Middle frontal gyrus (tissue), 1 donor: ENCODE data around the gene CDHR5.

Source experiments
- DNase-seq: peaks from one replicate; pipeline ENCODE4 v3.0.0-alpha.2; 2015; ENCODE audit warnings: low spot score; ENCODE audit errors: extremely low spot score

Gene CDHR5

DNA sequence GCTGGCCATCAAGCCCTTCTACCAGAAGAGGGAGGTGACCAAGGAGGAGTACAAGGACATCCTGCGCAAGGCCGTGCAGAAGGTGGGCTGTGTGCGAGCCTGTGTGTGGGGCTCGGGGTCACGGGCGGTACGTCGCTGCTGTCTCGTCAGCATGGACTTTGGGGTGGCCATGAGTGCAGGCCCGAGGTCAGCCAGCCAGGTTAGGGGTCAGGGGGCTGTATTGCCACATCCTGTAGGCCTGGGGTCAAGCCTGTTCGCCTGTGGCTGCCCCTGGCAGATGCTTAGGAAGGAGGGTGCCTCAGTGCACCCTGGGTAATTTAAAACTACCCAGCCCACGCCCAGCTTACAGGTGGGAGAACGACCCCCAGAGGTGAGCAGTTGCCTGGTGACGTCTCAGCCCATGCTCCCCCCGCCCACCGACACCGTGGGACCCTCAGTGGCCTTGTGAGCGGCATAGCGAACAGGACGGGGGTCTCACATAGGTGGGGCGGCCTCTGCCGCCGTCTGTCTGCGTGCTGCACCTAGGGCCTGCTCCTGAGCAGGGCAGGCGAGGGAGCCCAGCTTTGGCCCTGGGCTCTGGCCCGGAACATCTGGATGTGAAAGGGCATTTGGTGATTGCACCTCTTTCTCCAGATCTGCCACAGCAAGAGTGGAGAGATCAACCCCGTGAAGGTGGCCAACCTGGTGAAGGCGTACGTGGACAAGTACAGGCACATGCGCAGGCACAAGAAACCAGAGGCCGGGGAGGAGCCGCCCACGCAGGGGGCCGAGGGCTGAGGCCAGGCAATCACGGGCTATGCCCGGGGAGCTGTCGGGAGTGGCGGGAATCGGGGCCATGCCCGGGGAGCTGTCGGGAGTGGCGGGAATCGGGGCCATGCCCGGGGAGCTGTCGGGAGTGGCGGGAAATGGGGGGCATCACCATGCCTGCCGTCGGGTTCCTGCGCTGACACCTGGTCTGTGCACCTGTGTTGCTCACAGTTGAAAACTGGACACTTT is 13.5 kb downstream of the CDHR5 start:
- no peak for DNase-seq

DNA sequence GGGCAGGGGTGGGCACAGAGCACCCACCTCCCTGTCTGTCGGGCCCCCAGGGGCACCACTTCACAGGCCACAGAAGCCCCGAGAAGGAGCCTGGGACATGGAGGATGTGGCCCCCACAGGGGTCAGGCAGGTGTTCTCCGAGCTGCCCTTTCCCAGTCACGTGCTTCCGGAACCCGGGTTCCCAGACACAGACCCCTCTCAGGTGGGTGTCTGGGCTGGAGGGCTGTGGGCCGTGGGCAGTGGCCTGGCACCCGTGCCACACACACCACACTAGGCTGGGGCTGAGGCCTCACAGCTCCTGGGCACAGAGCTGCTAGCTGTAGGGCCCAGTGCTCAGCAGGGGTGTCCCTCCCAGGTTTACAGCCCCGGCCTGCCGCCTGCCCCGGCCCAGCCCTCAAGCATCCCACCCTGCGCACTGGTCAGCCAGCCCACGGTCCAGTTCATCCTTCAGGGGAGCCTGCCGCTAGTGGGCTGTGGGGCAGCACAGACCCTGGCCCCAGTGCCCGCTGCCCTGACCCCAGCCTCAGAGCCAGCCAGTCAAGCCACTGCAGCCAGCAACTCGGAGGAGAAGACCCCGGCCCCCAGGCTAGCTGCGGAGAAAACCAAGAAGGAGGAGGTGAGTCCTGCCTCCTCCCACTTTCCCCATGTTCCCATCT is 14.5 kb downstream of the CDHR5 start:
- DNase-seq = no peak

DNA sequence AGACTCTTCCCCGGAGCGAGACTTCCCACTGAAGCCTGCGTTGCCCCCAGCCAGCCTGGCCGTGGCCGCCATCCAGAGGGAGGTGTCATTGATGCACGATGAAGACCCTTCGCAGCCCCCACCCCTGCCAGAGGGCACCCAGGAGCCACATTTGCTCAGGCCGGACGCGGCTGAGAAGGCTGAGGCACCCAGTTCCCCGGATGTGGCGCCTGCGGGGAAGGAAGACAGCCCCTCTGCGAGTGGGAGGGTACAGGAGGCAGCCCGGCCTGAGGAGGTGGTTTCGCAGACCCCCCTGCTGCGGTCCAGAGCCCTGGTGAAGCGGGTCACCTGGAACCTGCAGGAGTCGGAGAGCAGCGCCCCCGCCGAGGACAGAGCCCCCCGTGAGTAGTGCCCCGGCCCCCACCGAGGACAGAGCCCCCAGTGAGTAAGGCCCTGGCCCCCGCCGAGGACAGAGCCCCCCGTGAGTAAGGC is 15.4 kb downstream of the CDHR5 start:
- no peak for DNase-seq

DNA sequence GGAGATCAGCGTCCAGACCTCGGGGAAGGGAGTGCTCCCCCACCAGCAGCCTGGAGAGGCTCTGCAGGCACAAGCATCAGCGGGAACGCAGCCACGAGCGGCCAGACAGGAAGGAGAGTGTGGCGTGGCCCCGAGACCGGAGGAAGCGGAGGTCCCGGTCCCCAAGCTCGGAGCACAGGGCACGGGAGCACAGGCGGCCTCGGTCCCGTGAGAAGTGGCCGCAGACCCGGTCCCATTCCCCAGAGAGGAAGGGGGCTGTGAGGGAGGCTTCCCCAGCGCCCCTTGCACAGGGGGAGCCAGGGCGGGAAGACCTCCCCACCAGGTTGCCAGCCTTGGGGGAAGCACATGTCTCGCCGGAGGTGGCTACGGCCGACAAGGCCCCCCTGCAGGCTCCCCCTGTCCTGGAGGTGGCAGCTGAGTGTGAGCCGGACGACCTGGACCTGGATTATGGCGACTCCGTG is 15.9 kb downstream of the CDHR5 start:
- no peak for DNase-seq

GRCh38 chr11:607971-608659 is 16.6 kb downstream of the CDHR5 start:
- no peak for DNase-seq

DNA sequence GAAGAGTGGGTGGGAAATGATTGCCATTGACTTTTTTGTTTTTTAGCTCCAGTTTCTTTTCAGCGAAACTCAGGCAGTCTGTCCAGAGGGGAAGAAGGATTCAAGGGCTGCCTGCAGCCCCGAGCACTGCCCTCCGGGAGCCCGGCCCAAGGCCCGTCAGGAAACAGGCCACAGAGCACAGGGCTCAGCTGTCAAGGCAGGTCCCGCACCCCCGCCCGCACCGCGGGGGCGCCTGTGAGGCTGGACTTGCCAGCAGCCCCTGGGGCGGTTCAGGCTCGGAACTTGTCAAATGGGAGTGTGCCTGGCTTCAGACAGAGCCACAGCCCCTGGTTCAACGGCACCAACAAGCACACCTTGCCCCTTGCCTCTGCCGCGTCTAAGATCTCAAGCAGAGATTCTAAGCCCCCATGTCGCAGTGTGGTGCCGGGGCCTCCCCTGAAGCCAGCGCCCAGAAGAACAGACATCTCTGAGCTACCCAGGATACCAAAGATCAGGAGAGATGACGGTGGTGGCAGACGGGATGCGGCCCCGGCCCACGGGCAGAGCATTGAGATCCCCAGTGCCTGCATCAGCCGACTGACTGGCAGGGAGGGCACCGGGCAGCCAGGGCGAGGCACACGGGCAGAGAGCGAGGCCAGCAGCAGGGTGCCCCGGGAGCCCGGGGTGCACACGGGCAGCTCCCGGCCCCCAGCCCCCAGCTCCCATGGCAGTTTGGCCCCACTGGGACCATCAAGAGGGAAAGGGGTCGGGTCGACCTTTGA is 17.6 kb downstream of the CDHR5 start:
- DNase-seq = no peak

DNA sequence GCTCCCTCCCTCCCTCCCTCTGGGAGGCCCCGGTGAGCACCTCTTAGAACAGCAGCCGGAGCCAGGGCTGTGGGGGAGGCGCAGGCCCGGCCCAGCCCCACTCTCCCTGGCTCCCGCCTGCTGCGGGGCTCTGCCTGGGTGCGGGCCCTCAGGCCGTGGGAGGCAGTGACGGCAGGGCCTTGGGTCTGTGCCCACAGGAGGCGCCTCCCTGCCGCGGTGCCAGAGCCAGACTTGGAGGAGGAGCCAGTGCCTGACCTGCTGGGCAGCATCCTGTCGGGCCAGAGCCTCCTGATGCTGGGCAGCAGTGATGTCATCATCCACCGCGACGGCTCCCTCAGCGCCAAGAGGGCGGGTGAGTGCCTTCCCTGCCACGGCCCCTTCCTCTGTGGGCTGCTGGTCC is 18.5 kb downstream of the CDHR5 start:
- DNase-seq = no peak

GRCh38 chr11:605286-606129 is 19.2 kb downstream of the CDHR5 start:
- DNase-seq = no peak

GRCh38 chr11:603154-603553 is 21.6 kb downstream of the CDHR5 start:
- DNase-seq = no peak

GRCh38 chr11:601573-602245 is 23.0 kb downstream of the CDHR5 start:
- DNase-seq = no peak

DNA sequence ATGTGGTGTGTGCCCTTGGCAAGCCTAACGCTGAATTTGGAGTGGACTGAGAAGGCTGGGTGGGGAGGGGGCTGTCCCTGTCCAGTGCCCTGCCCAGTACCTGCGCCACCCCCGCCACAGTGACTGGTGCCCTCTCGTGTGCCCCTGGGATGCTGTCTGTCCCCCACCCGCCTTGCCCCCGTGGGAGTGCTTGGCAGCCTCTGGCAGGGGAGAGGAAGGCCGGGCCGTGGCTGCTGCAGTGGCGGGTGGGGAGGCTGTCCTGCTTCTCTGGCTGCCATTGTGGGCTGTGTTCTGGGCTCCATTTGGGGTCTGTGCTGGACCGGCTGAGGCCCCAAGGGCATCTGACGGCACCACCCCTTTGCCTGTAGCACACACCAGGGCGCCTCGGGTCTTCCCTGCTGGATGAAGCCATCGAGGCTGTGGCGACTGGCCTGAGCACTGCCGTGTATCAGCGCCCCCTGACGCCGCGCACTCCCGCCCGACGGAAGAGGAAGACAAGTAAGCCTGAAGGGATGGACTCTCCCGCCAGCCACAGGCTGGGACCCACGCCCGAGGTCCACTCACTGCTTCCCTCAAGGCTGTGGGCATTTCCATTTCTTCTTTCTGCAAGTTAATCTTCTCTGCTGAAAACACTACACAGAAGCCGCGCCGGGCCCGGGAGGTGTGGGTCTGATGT is 26.6 kb downstream of the CDHR5 start:
- no peak for DNase-seq

DNA sequence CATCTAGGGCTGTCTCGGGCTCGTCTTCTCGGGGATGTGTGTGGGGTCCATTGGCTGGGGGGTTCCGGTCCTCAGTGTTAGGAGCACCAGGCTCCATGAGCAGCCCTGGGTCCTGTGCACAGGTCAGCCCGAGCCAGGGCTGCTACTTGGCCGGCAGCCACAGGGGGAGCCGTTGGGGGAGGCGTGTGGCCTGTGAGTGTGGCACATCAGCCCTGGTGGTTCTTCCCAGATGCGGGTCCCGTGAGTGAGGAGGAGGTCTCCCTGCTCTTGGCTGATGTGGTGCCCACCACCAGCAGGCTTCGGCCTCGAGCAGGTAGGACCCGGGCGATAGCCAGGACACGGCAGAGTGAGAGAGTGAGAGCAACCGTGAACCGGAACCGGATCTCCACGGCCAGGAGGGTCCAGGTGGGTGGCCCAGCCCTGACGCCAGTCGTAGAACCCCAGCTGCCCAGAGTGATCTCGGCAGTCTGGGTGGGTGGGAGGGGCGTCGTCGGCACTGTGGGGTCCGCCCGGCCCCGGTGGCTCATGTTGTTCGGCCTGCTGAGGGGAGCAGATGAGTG is 27.5 kb downstream of the CDHR5 start:
- DNase-seq = no peak

DNA sequence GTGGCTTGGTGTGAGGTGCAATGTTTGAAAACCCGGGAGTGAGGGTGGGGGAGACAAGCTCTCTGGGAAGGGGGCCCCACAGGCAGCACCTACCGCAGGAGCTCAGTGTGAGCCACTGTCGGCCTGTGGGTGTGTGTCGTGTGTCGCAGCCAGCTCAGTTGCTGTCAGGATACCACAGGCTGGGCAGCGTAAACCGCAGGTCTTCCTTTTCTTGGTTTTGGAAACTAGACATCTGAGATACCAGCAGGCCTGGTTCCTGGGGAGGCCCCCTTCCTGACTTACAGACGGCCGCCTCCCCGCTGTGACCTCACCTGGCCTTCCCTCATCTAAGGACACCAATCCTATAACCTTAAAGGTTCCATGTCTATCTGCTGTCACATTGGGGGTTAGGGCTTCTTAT is 28.4 kb downstream of the CDHR5 start:
- DNase-seq = no peak

DNA sequence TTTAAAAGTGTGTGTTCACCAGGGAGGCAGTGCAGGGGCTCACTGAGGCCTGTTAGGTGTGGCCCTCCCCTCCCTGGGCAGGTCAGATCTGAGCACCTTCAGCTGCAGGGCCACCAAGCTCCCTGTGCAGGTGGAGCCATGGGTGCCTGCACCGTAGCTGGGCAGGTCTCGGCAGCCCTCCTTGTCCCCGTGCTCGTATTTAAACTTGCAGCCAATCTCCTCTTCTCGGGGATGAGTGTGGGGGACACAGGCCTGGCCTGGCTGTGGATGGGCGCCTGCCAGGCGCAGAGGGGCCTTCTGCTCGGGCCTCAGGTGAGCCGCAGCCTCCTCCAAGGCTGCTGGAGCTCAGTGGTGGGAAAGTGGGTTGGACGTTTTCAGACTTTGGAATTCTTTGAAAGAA is 29.4 kb downstream of the CDHR5 start:
- no peak for DNase-seq

- DNase-seq = no peak
Observed at GRCh38 chr11:593347-593746, 31.4 kb downstream of the CDHR5 start.

GRCh38 chr11:592918-593317 is 31.8 kb downstream of the CDHR5 start:
- no peak for DNase-seq

GRCh38 chr11:592501-592900 is 32.3 kb downstream of the CDHR5 start:
- DNase-seq = no peak

- no peak for DNase-seq
Observed at GRCh38 chr11:590997-591396, 33.8 kb downstream of the CDHR5 start.

DNA sequence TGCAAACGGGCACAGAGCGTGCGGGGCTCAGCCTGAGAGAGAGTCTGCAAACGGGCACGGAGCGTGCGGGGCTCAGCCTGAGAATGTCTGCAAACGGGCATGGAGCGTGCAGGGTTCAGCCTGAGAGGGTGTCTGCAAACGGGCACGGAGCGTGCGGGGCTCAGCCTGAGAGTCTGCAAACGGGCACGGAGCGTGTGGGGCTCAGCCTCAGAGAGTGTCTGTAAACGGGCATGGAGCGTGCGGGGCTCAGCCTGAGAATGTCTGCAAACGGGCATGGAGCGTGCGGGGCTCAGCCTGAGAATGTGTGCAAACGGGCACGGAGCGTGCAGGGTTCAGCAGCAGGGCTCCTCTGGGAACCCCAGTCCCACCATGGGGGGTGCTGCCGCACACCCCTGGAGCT is 35.0 kb downstream of the CDHR5 start:
- no peak for DNase-seq
